ENCODE data around the gene INPP5K. TPM values are rescaled to one million over a fixed set of nuclear protein-coding genes. Genes with fewer than 3 reads are reported as not detected.
A peak's percentile ranks its signal among the peaks of the same experiment; 100 is the strongest.
"Not testable (repeated sequence)": the region's sequence is repeated elsewhere in the genome, so short reads cannot be mapped to it uniquely, and the experiment has no call there.

INPP5K gene
- total and polyA plus RNA-seq, 4 experiments from 2014 or later = 73.6 to 123 (median 80.2) TPM

DNA sequence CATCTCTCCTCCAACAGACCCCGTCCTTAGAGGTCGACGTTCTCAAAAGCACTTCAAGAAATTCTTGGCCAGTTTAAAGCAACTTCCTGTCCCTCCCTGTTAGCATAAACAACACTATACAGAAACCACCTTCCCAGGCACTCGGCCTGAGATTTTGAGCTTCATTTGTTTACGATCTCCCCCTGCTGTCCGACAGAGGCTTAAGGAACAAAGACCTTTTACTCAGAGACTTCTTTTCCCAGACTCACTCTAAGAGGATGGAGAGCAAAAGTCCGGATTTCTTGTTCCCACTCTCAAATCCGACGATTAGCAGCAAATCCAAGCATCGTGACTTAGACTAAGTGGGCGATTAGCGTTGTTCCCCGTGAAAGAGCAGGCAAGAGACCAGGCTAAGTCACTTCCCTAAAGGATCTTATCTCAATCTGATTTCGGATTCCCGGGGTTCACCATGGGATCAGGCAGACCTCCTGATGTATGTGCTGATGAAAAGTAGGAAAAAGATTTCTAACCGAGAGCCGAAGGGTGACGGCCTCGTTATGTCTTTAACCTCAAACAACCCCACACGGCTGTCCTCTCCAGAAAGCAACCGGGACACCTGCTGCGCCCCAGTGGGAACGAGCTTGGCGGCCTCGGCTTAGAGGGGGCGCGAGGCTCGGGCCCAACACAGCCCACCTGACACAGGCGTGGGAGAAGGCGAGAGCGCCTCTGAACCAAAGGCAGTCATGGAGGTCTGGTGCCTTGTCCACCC lies 598 bp downstream of the INPP5K start:
- Mint-ChIP-seq H3K4me3 (peak overlapping the region; percentile 90 to 95 (median 92)), H3K27ac (peak overlapping the region; percentile 92 to 97 (median 95)), H3K9me3 (no peaks in the 10 kb centered on the region), H3K4me1 (peaks cover 15 to 46% (median 31%) of the 10 kb centered on the region in 4 donors), H3K27me3 (no peaks in the 10 kb centered on the region), H3K36me3 (peaks cover 27 to 60% of the 10 kb centered on the region in 2 donors)
- Histone ChIP-seq H3K27ac (ENCODE audit: low read depth, low read length) (peak overlapping the region; percentile 89), H3K27me3 (ENCODE audit: insufficient read depth, low read length) (no peaks in the 10 kb centered on the region), H3K4me1 (ENCODE audit: insufficient read depth, low read length) (peaks cover 26% of the 10 kb centered on the region), H3K9me3 (ENCODE audit: control insufficient read depth in 1 of 2, low read length in 2 of 2) (no peaks in the 10 kb centered on the region), H3K4me3 (ENCODE audit: low read length in 2 of 2) (peak overlapping the region; percentile 68 to 97), H3K36me3 (ENCODE audit: insufficient read depth, low read length) (peaks cover 30% of the 10 kb centered on the region)
- ChIA-PET POLR2A (ENCODE audit: partially characterized antibody) (interaction anchor here (0.5 to 5.7 kb wide), 41 partner anchors 11 to 877 kb away, joined by 3 to 136 read pairs (median 7); partner anchors contain the start of genes CRK, MYO1C, PITPNA and RILP), CTCF (ENCODE audit: partially characterized antibody) (interaction anchor here (0.9 to 8.4 kb wide), 28 partner anchors 11 to 256 kb away, joined by 3 to 211 read pairs (median 4); partner anchors contain the start of genes CRK and MYO1C)
- intact Hi-C loops (cut with micrococcal nuclease) = loop anchor here (1.0 to 2.0 kb wide), 8 partner anchors 28 to 247 kb away; partner anchors contain the start of genes CRK, PITPNA, SLC43A2 and YWHAE
- DNase-seq = peak; percentile 65 to 80 (median 69)

DNA sequence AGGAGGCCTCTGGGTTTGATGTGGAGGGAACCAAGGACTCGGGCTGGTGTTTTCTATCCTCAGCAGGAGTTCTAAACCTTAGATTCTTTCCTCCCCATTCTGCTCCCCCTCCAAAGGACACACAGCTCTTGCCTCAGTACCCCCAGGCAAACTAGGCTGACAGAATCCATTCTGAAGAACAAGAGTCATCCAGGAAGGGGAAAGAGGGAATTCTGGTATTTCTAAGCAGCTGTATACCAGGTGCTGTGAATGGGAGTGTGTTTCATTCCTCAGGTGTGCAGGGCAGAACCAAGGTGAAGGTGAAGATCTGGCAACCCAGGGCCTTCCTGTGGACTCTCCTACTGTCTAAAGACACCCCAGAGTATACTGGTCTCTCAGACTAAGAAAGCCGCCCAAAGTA lies 4.1 kb downstream of the INPP5K start:
- Mint-ChIP-seq H3K27ac (peak overlapping the region in 1 of 7 donors; percentile 30), H3K27me3 (no peaks in the 10 kb centered on the region), H3K9me3 (peaks cover 0 to 5% (median 0%) of the 10 kb centered on the region in 8 donors), H3K4me1 (peaks cover 17 to 41% (median 31%) of the 10 kb centered on the region in 4 donors), H3K36me3 (peaks cover 32 to 69% of the 10 kb centered on the region in 2 donors), H3K4me3 (no peak overlapping the region)
- ChIA-PET CTCF (ENCODE audit: partially characterized antibody) (interaction anchor here (8.4 kb wide), 1 partner anchor 147 kb away, joined by 211 read pairs; no protein-coding TSS in a partner anchor), POLR2A (ENCODE audit: partially characterized antibody) (interaction anchor here (5.7 kb wide), 1 partner anchor 149 kb away, joined by 136 read pairs; no protein-coding TSS in a partner anchor)
- H3K4me3 ChIP-seq (ENCODE audit: low read length in 2 of 2) = no peak overlapping the region
- no peaks in the 10 kb centered on the region for H3K9me3 ChIP-seq (ENCODE audit: control insufficient read depth in 1 of 2, low read length in 2 of 2)
- H3K4me1 ChIP-seq (ENCODE audit: insufficient read depth, low read length) = peaks cover 19% of the 10 kb centered on the region
- H3K36me3 ChIP-seq (ENCODE audit: insufficient read depth, low read length) = peaks cover 47% of the 10 kb centered on the region
- H3K27me3 ChIP-seq (ENCODE audit: insufficient read depth, low read length) = no peaks in the 10 kb centered on the region
- intact Hi-C loops (cut with micrococcal nuclease) = no loop called here
- no peak for DNase-seq
- no peak overlapping the region for H3K27ac ChIP-seq (ENCODE audit: low read depth, low read length)

DNA sequence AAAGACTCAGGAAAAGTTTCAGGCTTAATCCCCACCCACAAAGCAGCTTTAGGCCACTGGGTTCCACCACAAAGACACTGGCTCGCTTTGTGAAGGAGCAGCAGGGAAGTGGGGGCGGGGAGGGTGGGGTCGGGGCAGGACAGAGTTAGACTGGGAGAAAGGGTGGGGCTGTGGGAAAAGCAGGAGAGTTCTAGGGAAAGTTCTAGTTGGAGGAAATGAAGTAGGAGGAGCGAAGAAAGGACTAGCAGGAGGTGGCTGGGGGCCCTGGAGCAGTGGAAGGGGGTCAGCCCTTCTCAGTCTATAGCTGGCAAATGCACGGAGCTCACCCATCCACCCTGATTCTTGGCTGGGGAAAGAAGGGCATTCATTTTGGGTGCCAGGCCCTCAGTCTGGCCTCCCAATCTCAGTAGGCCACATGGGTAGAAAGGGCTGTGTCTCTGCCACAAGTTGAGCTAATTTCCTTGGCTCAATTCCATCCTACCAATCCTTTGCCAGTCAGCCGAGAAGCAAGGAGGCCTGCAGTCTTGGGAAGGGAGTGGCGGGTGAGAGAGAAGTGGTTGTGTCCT lies 4.6 kb downstream of the INPP5K start:
- Histone ChIP-seq H3K27ac (ENCODE audit: low read depth, low read length) (no peak overlapping the region), H3K36me3 (ENCODE audit: insufficient read depth, low read length) (peaks cover 52% of the 10 kb centered on the region), H3K4me3 (ENCODE audit: low read length in 2 of 2) (no peak overlapping the region), H3K4me1 (ENCODE audit: insufficient read depth, low read length) (peaks cover 18% of the 10 kb centered on the region), H3K9me3 (ENCODE audit: control insufficient read depth in 1 of 2, low read length in 2 of 2) (no peaks in the 10 kb centered on the region), H3K27me3 (ENCODE audit: insufficient read depth, low read length) (no peaks in the 10 kb centered on the region)
- Mint-ChIP-seq H3K4me1 (peaks cover 17 to 41% (median 32%) of the 10 kb centered on the region in 4 donors), H3K27me3 (no peaks in the 10 kb centered on the region), H3K27ac (peak overlapping the region in 1 of 7 donors; percentile 35), H3K36me3 (peaks cover 37 to 72% of the 10 kb centered on the region in 2 donors), H3K4me3 (no peak overlapping the region), H3K9me3 (peaks cover 0 to 5% (median 0%) of the 10 kb centered on the region in 8 donors)
- DNase-seq = no peak
- intact Hi-C loops (cut with micrococcal nuclease) = no loop called here
- ChIA-PET CTCF (ENCODE audit: partially characterized antibody) (interaction anchor here (8.4 kb wide), 1 partner anchor 147 kb away, joined by 211 read pairs; no protein-coding TSS in a partner anchor), POLR2A (ENCODE audit: partially characterized antibody) (interaction anchor here (1.3 to 5.7 kb wide), 2 partner anchors 20 to 148 kb away, joined by 3 to 136 read pairs; partner anchors contain the start of gene MYO1C)

DNA sequence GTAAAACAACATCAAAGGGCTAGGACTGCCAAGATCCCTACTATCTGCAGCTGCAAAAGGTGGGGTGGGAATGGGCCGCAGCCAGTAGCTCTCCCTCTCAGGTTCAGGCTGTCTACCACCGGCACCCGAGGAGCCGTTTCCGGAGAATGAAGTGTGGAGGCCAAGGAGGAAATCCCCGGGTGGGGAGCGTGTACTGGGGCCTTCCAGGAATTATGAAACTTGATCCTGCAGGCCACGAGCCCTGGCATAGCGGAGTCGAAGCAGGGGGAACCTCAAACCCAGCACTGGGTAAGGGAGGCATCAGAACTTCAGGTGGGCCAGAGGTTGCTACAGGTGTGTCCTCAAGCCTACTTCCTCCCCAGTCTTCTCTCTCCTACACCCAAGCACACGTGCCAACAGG lies 5.1 kb downstream of the INPP5K start:
- Mint-ChIP-seq H3K9me3 (peaks cover 0 to 5% (median 0%) of the 10 kb centered on the region in 8 donors), H3K4me1 (peaks cover 17 to 41% (median 32%) of the 10 kb centered on the region in 4 donors), H3K27ac (no peak overlapping the region), H3K36me3 (peaks cover 42 to 74% of the 10 kb centered on the region in 2 donors), H3K4me3 (no peak overlapping the region), H3K27me3 (no peaks in the 10 kb centered on the region)
- no peaks in the 10 kb centered on the region for H3K27me3 ChIP-seq (ENCODE audit: insufficient read depth, low read length)
- H3K4me3 ChIP-seq (ENCODE audit: low read length in 2 of 2) = no peak overlapping the region
- H3K9me3 ChIP-seq (ENCODE audit: control insufficient read depth in 1 of 2, low read length in 2 of 2) = no peaks in the 10 kb centered on the region
- peaks cover 58% of the 10 kb centered on the region for H3K36me3 ChIP-seq (ENCODE audit: insufficient read depth, low read length)
- POLR2A ChIA-PET (ENCODE audit: partially characterized antibody) = interaction anchor here (1.3 kb wide), 1 partner anchor 19 kb away, joined by 3 read pairs; the partner anchor contains the start of gene MYO1C
- H3K4me1 ChIP-seq (ENCODE audit: insufficient read depth, low read length) = peaks cover 18% of the 10 kb centered on the region
- no peak for DNase-seq
- no peak overlapping the region for H3K27ac ChIP-seq (ENCODE audit: low read depth, low read length)
- intact Hi-C loops (cut with micrococcal nuclease) = no loop called here
- CTCF ChIA-PET (ENCODE audit: partially characterized antibody) = interaction anchor here (8.4 kb wide), 1 partner anchor 146 kb away, joined by 211 read pairs; no protein-coding TSS in a partner anchor

DNA sequence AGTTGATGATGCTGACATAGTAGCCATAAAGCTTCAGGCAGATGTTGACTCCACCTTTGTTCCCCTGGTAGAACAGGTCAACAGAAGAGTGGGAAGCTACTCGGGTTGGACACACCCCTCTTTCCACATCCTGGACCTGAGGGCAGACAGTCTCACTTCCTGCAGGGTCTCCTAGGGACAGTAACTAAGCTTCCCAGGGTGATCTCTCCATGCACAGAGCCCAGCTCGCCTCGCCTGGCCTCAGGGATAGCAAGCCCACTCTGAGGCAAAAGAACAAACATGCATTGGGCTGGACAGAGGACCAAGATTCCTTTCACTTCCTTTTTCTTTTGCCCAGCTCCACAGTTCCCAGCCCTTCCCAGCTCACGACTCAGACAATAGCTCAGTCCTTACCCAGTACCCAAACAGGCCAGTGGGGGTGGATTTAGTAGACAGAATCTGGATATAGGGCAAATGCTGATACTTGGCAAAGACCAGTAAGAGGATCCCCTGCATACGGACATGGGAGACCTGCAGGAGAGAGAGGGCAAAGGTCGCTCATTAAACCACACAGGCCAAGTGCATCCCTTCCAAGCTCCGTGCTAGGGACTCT lies 7.0 kb downstream of the INPP5K start:
- intact Hi-C loops (cut with micrococcal nuclease) = no loop called here
- Mint-ChIP-seq H3K27ac (peak overlapping the region in 4 of 7 donors; percentile 17 to 71 (median 56)), H3K4me1 (peaks cover 7 to 26% (median 19%) of the 10 kb centered on the region in 4 donors), H3K4me3 (no peak overlapping the region), H3K27me3 (no peaks in the 10 kb centered on the region), H3K36me3 (peaks cover 43 to 73% of the 10 kb centered on the region in 2 donors), H3K9me3 (peaks cover 0 to 5% (median 0%) of the 10 kb centered on the region in 8 donors)
- H3K27ac ChIP-seq (ENCODE audit: low read depth, low read length) = no peak overlapping the region
- H3K27me3 ChIP-seq (ENCODE audit: insufficient read depth, low read length) = no peaks in the 10 kb centered on the region
- H3K9me3 ChIP-seq (ENCODE audit: control insufficient read depth in 1 of 2, low read length in 2 of 2) = no peaks in the 10 kb centered on the region
- H3K36me3 ChIP-seq (ENCODE audit: insufficient read depth, low read length) = peaks cover 58% of the 10 kb centered on the region
- CTCF ChIA-PET (ENCODE audit: partially characterized antibody) = interaction anchor here (8.4 kb wide), 1 partner anchor 145 kb away, joined by 211 read pairs; no protein-coding TSS in a partner anchor
- no peak overlapping the region for H3K4me3 ChIP-seq (ENCODE audit: low read length in 2 of 2)
- POLR2A ChIA-PET (ENCODE audit: partially characterized antibody) = no interaction called here
- peaks cover 6% of the 10 kb centered on the region for H3K4me1 ChIP-seq (ENCODE audit: insufficient read depth, low read length)
- no peak for DNase-seq

DNA sequence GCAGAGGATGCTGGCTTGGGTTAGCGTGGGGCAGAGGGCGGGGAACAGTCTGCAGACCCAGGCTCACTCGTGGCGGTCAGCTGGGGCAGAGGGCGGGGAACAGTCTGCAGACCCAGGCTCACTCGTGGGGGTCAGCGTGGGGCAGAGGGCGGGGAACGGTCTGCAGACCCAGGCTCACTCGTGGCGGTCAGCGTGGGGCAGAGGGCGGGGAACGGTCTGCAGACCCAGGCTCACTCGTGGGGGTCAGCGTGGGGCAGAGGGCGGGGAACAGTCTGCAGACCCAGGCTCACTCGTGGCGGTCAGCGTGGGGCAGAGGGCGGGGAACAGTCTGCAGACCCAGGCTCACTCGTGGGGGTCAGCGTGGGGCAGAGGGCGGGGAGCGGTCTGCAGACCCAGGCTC lies 7.7 kb downstream of the INPP5K start:
- H3K27ac ChIP-seq (ENCODE audit: low read depth, low read length); H3K27ac Mint-ChIP-seq; H3K27me3 Mint-ChIP-seq; H3K27me3 ChIP-seq (ENCODE audit: insufficient read depth, low read length); H3K4me1 ChIP-seq (ENCODE audit: insufficient read depth, low read length); H3K4me3 Mint-ChIP-seq; H3K9me3 ChIP-seq (ENCODE audit: control insufficient read depth in 1 of 2, low read length in 2 of 2); DNase-seq; H3K9me3 Mint-ChIP-seq; intact Hi-C loops (cut with micrococcal nuclease); H3K4me3 ChIP-seq (ENCODE audit: low read length in 2 of 2); POLR2A ChIA-PET (ENCODE audit: partially characterized antibody): not testable (repeated sequence)
- Mint-ChIP-seq H3K36me3 (peaks cover 46 to 76% of the 10 kb centered on the region in 2 donors), H3K4me1 (peaks cover 4 to 22% (median 16%) of the 10 kb centered on the region in 4 donors)
- CTCF ChIA-PET (ENCODE audit: partially characterized antibody) = interaction anchor here (8.4 kb wide), 1 partner anchor 144 kb away, joined by 211 read pairs; no protein-coding TSS in a partner anchor
- H3K36me3 ChIP-seq (ENCODE audit: insufficient read depth, low read length) = peaks cover 59% of the 10 kb centered on the region
